ENCODE data around the gene NUB1.

The NUB1 gene

GRCh38 chr7:151377406-151377805 lies 35.8 kb downstream of the NUB1 start:
- no peak for TF ChIP-seq EZH2 (IDR thresholded peaks at IDR 0.05; ENCODE audit: borderline replicate concordance, low read depth, low read length, severe bottlenecking)
- no peak for TF ChIP-seq CTCF (IDR thresholded peaks at IDR 0.05; ENCODE audit: borderline replicate concordance, extremely low read depth, low read length, poor library complexity, severe bottlenecking)
- DNase-seq, result no peak
- no peak overlapping the region for H3K27ac ChIP-seq (ENCODE audit: low read length)
- ATAC-seq (ENCODE audit: insufficient read depth, low read depth), result no peak
- no peak overlapping the region for H3K9ac ChIP-seq (ENCODE audit: low read depth, low read length)
- no peaks in the 10 kb centered on the region for H4K20me1 ChIP-seq (ENCODE audit: insufficient read depth, low read length)
- no peaks in the 10 kb centered on the region for H3K27me3 ChIP-seq (ENCODE audit: insufficient read depth, low read length, poor library complexity)
- peaks cover 62% of the 10 kb centered on the region for H3K36me3 ChIP-seq (ENCODE audit: insufficient read depth, low read length)
- H2AFZ ChIP-seq (ENCODE audit: low read depth, low read length), result no peak overlapping the region
- no peaks in the 10 kb centered on the region for H3K79me2 ChIP-seq (ENCODE audit: insufficient read depth, low read length)
- H3K9me3 ChIP-seq (ENCODE audit: insufficient read depth, low read length, severe bottlenecking), result no peaks in the 10 kb centered on the region
- H3K4me3 ChIP-seq (ENCODE audit: low read depth in 1 of 2, low read length in 2 of 2), result no peak overlapping the region
- H3K4me2 ChIP-seq (ENCODE audit: insufficient read depth, low read length), result no peak overlapping the region
- H3K4me1 ChIP-seq (ENCODE audit: insufficient read depth, low read length), result no peaks in the 10 kb centered on the region

- no peaks in the 10 kb centered on the region for H3K27me3 ChIP-seq (ENCODE audit: insufficient read depth, low read length, poor library complexity)
- H3K9me3 ChIP-seq (ENCODE audit: insufficient read depth, low read length, severe bottlenecking), result no peaks in the 10 kb centered on the region
- no peaks in the 10 kb centered on the region for H4K20me1 ChIP-seq (ENCODE audit: insufficient read depth, low read length)
- no peak overlapping the region for H3K27ac ChIP-seq (ENCODE audit: low read length)
- peaks cover 61% of the 10 kb centered on the region for H3K36me3 ChIP-seq (ENCODE audit: insufficient read depth, low read length)
- DNase-seq, result no peak
- no peak for TF ChIP-seq EZH2 (IDR thresholded peaks at IDR 0.05; ENCODE audit: borderline replicate concordance, low read depth, low read length, severe bottlenecking)
- no peak overlapping the region for H3K4me3 ChIP-seq (ENCODE audit: low read depth in 1 of 2, low read length in 2 of 2)
- no peaks in the 10 kb centered on the region for H3K79me2 ChIP-seq (ENCODE audit: insufficient read depth, low read length)
- no peak for ATAC-seq (ENCODE audit: insufficient read depth, low read depth)
- H3K4me2 ChIP-seq (ENCODE audit: insufficient read depth, low read length), result no peak overlapping the region
- H3K4me1 ChIP-seq (ENCODE audit: insufficient read depth, low read length), result no peaks in the 10 kb centered on the region
- no peak overlapping the region for H2AFZ ChIP-seq (ENCODE audit: low read depth, low read length)
- H3K9ac ChIP-seq (ENCODE audit: low read depth, low read length), result no peak overlapping the region
Observed at GRCh38 chr7:151378011-151378410, 36.4 kb downstream of the NUB1 start.

GRCh38 chr7:151378496-151379192 lies 37.0 kb downstream of the NUB1 start:
- H4K20me1 ChIP-seq (ENCODE audit: insufficient read depth, low read length), result no peaks in the 10 kb centered on the region
- no peak for DNase-seq
- no peaks in the 10 kb centered on the region for H3K79me2 ChIP-seq (ENCODE audit: insufficient read depth, low read length)

GRCh38 chr7:151379193-151379520 lies 37.5 kb downstream of the NUB1 start:
- Histone ChIP-seq H3K4me2 (ENCODE audit: insufficient read depth, low read length) (no peak overlapping the region), H3K9ac (ENCODE audit: low read depth, low read length) (no peak overlapping the region), H3K27ac (ENCODE audit: low read length) (no peak overlapping the region), H2AFZ (ENCODE audit: low read depth, low read length) (no peak overlapping the region), H3K79me2 (ENCODE audit: insufficient read depth, low read length) (no peaks in the 10 kb centered on the region), H3K4me3 (ENCODE audit: low read depth in 1 of 2, low read length in 2 of 2) (no peak overlapping the region), H4K20me1 (ENCODE audit: insufficient read depth, low read length) (no peaks in the 10 kb centered on the region), H3K9me3 (ENCODE audit: insufficient read depth, low read length, severe bottlenecking) (no peaks in the 10 kb centered on the region), H3K27me3 (ENCODE audit: insufficient read depth, low read length, poor library complexity) (no peaks in the 10 kb centered on the region), H3K4me1 (ENCODE audit: insufficient read depth, low read length) (no peaks in the 10 kb centered on the region), H3K36me3 (ENCODE audit: insufficient read depth, low read length) (peaks cover 52% of the 10 kb centered on the region)
- no peak for TF ChIP-seq CTCF (IDR thresholded peaks at IDR 0.05; ENCODE audit: borderline replicate concordance, extremely low read depth, low read length, poor library complexity, severe bottlenecking)
- no peak for TF ChIP-seq EZH2 (IDR thresholded peaks at IDR 0.05; ENCODE audit: borderline replicate concordance, low read depth, low read length, severe bottlenecking)
- DNase-seq, result no peak
- no peak for ATAC-seq (ENCODE audit: insufficient read depth, low read depth)

More at GRCh38 chr7:151378496-151379192, 37.0 kb downstream of the NUB1 start:
- H3K9ac ChIP-seq (ENCODE audit: low read depth, low read length), result no peak overlapping the region
- ATAC-seq (ENCODE audit: insufficient read depth, low read depth), result no peak
- H3K4me3 ChIP-seq (ENCODE audit: low read depth in 1 of 2, low read length in 2 of 2), result no peak overlapping the region
- H3K27ac ChIP-seq (ENCODE audit: low read length), result no peak overlapping the region
- H3K4me2 ChIP-seq (ENCODE audit: insufficient read depth, low read length), result no peak overlapping the region
- no peaks in the 10 kb centered on the region for H3K9me3 ChIP-seq (ENCODE audit: insufficient read depth, low read length, severe bottlenecking)
- H2AFZ ChIP-seq (ENCODE audit: low read depth, low read length), result no peak overlapping the region
- TF ChIP-seq CTCF (IDR thresholded peaks at IDR 0.05; ENCODE audit: borderline replicate concordance, extremely low read depth, low read length, poor library complexity, severe bottlenecking) (no peak), EZH2 (IDR thresholded peaks at IDR 0.05; ENCODE audit: borderline replicate concordance, low read depth, low read length, severe bottlenecking) (no peak)
- H3K36me3 ChIP-seq (ENCODE audit: insufficient read depth, low read length), result peaks cover 56% of the 10 kb centered on the region
- H3K4me1 ChIP-seq (ENCODE audit: insufficient read depth, low read length), result no peaks in the 10 kb centered on the region
- no peaks in the 10 kb centered on the region for H3K27me3 ChIP-seq (ENCODE audit: insufficient read depth, low read length, poor library complexity)
